Measurements from ENCODE around the gene SLC39A13.

GRCh38 chr11:47451990-47452389 lies 43.6 kb downstream of the SLC39A13 start:
- TF ChIP-seq, protein P1, sequence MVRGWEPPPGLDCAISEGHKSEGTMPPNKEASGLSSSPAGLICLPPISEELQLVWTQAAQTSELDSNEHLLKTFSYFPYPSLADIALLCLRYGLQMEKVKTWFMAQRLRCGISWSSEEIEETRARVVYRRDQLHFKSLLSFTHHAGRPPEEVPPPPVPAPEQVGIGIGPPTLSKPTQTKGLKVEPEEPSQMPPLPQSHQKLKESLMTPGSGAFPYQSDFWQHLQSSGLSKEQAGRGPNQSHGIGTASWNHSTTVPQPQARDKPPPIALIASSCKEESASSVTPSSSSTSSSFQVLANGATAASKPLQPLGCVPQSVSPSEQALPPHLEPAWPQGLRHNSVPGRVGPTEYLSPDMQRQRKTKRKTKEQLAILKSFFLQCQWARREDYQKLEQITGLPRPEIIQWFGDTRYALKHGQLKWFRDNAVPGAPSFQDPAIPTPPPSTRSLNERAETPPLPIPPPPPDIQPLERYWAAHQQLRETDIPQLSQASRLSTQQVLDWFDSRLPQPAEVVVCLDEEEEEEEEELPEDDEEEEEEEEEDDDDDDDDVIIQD (CRISPR knock-in tag; IDR thresholded peaks at IDR 0.05; ENCODE audit: low read depth) = no peak
- TF ChIP-seq EZH2 (conservative IDR thresholded peaks at IDR 0.05; ENCODE audit: low read depth, low read length) (no peak), MNT (IDR thresholded peaks at IDR 0.05) (no peak), MAFK (conservative IDR thresholded peaks at IDR 0.05 in 1 of 2, IDR thresholded peaks at IDR 0.05 in 1 of 2; ENCODE audit: low read length in 2 of 2) (peak; percentile 73 to 76), KDM5A (IDR thresholded peaks at IDR 0.05; ENCODE audit: borderline replicate concordance, low read length) (no peak), ZNF761 (CRISPR knock-in tag; conservative IDR thresholded peaks at IDR 0.05) (no peak), MLXIP (CRISPR knock-in tag; IDR thresholded peaks at IDR 0.05; ENCODE audit: borderline replicate concordance) (no peak), FIP1L1 (IDR thresholded peaks at IDR 0.05; ENCODE audit: borderline replicate concordance, insufficient read depth, low read depth, low read length) (no peak), CEBPG (CRISPR knock-in tag; IDR thresholded peaks at IDR 0.05) (no peak), ZNF780A (CRISPR knock-in tag; IDR thresholded peaks at IDR 0.05) (no peak), ZBTB8A (CRISPR knock-in tag; IDR thresholded peaks at IDR 0.05; ENCODE audit: borderline replicate concordance, low read depth) (no peak)
- TF ChIP-seq, protein P2, sequence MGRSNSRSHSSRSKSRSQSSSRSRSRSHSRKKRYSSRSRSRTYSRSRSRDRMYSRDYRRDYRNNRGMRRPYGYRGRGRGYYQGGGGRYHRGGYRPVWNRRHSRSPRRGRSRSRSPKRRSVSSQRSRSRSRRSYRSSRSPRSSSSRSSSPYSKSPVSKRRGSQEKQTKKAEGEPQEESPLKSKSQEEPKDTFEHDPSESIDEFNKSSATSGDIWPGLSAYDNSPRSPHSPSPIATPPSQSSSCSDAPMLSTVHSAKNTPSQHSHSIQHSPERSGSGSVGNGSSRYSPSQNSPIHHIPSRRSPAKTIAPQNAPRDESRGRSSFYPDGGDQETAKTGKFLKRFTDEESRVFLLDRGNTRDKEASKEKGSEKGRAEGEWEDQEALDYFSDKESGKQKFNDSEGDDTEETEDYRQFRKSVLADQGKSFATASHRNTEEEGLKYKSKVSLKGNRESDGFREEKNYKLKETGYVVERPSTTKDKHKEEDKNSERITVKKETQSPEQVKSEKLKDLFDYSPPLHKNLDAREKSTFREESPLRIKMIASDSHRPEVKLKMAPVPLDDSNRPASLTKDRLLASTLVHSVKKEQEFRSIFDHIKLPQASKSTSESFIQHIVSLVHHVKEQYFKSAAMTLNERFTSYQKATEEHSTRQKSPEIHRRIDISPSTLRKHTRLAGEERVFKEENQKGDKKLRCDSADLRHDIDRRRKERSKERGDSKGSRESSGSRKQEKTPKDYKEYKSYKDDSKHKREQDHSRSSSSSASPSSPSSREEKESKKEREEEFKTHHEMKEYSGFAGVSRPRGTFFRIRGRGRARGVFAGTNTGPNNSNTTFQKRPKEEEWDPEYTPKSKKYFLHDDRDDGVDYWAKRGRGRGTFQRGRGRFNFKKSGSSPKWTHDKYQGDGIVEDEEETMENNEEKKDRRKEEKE (IDR thresholded peaks at IDR 0.05) = no peak
- TF ChIP-seq, protein P3, sequence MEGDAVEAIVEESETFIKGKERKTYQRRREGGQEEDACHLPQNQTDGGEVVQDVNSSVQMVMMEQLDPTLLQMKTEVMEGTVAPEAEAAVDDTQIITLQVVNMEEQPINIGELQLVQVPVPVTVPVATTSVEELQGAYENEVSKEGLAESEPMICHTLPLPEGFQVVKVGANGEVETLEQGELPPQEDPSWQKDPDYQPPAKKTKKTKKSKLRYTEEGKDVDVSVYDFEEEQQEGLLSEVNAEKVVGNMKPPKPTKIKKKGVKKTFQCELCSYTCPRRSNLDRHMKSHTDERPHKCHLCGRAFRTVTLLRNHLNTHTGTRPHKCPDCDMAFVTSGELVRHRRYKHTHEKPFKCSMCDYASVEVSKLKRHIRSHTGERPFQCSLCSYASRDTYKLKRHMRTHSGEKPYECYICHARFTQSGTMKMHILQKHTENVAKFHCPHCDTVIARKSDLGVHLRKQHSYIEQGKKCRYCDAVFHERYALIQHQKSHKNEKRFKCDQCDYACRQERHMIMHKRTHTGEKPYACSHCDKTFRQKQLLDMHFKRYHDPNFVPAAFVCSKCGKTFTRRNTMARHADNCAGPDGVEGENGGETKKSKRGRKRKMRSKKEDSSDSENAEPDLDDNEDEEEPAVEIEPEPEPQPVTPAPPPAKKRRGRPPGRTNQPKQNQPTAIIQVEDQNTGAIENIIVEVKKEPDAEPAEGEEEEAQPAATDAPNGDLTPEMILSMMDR (CRISPR knock-in tag; IDR thresholded peaks at IDR 0.05) = no peak
